Right cardiac atrium (tissue), 5 donors: ENCODE results near the gene IKBKE. TPM values are rescaled to one million over a fixed set of nuclear protein-coding genes. Genes with fewer than 3 reads are reported as not detected.

ENCODE experiments used
- ATAC-seq, 2 donors: fragments of 200-7000 bp; cut with Tn5 transposase; one replicate each; pipeline versions ENCODE4 v1.8.0 to v1.9.1; 2020; ENCODE audit warnings: moderate library complexity in 2 of 2, mild to moderate bottlenecking in 1 of 2
- DNase-seq, 3 donors: peaks; one replicate each; pipeline ENCODE4 v3.0.0-alpha.2; 2020
- H3K27ac ChIP-seq: one replicate; pipeline ENCODE4 v1.5.1; 2013; ENCODE audit warnings: mild to moderate bottlenecking, low read length, control low read depth, moderate library complexity
- H3K27me3 ChIP-seq: one replicate; pipeline ENCODE4 v1.6.1; 2013; ENCODE audit not compliant: control insufficient read depth, insufficient read depth
- H3K4me1 ChIP-seq: one replicate; pipeline ENCODE4 v1.6.1; 2013; ENCODE audit warnings: low read length; ENCODE audit not compliant: control insufficient read depth, insufficient read depth
- H3K4me3 ChIP-seq: one replicate; pipeline ENCODE4 v1.5.1; 2013; ENCODE audit warnings: low read length, control low read depth
- H3K9me3 ChIP-seq: one replicate; pipeline ENCODE4 v1.6.1; 2013; ENCODE audit warnings: low read length; ENCODE audit not compliant: control insufficient read depth
- whole genome bisulfite sequencing: extraction: QIAGEN DNeasy Blood & Tissue Kit; methylation state at CpG from one replicate; pipeline ENCODE4 v1.1.7; 2013; 5-methylcytosine and 5-hydroxymethylcytosine counted together
- intact Hi-C, 4 donors: fragments of 100-400 bp; cut with DNase I; formaldehyde crosslinking; loops; one replicate each; pipeline versions ENCODE4 v1.11.0 to v1.14.0; 2022 to 2023
- polyA plus RNA-seq: library from polyadenylated mRNA; stranded (reverse); fragments of 200-250 nt; gene quantifications from one replicate; pipeline ENCODE4 v1.2.3, GENCODE V29; 2013
- total RNA-seq, 4 donors: library from RNA; stranded (reverse); fragmentation: NEBNext Ultra II Directional; extraction: Animal tissue kit (Norgen Biotek cat#: 25700); gene quantifications; one replicate each; pipeline ENCODE4 v1.2.1, GENCODE V29; 2021
- donor health status: healthy with polysubstance abuse.
- donor health status: DM: no; HTN: yes; CAD: no.
- donor health status: DM: no; HTN: no; CAD: no.
- donor health status: DM: no; HTN: yes; CAD: no; lungs with severe emphysema.
- donor health status: DM: yes; HTN: yes; CAD: no.

Gene IKBKE
- total and polyA plus RNA-seq, 5 donors = 0.54 to 2.0 (median 1.4) TPM

DNA sequence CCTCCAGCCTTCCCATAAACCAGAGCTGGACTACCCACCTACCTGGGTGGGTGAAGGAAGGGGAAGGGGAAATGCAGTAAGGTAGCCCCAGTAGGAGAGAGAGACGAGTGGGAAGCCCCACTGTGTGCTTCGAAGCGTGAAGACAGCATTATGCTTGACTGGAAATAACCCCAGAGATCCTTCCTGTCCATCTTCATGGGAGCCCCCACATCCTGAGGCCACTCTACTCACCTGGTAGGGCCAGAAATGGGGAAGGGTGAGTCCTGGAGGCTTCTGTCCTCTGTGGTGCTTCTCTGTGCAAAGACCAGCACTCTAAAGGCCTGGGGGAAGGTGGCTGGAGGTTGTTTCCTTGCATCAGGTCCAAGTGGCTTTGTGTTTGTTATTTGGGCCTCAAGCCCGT lies 27.1 kb downstream of the IKBKE start:
- Histone ChIP-seq H3K9me3 (no peaks in the 10 kb centered on the region), H3K4me1 (peaks cover 23% of the 10 kb centered on the region), H3K27ac (no peak overlapping the region), H3K27me3 (no peaks in the 10 kb centered on the region), H3K4me3 (no peak overlapping the region)
- WGBS = 83% methylated on average over 4 of the region's 4 CpGs
- DNase-seq (no peak), ATAC-seq (no peak)
- intact Hi-C loops = no loop called here

- no peak for ATAC-seq
- Histone ChIP-seq H3K27me3 (no peaks in the 10 kb centered on the region), H3K9me3 (no peaks in the 10 kb centered on the region), H3K4me1 (peaks cover 23% of the 10 kb centered on the region), H3K4me3 (no peak overlapping the region), H3K27ac (no peak overlapping the region)
- WGBS = 80% methylated on average over 3 of the region's 3 CpGs
- no peak for DNase-seq
- intact Hi-C loops = no loop called here
These were observed 27.5 kb downstream of the IKBKE start for GRCh38 chr1:206497774-206498173.

GRCh38 chr1:206498685-206499084 lies 28.4 kb downstream of the IKBKE start:
- Histone ChIP-seq H3K9me3 (no peaks in the 10 kb centered on the region), H3K4me1 (peaks cover 24% of the 10 kb centered on the region), H3K27ac (no peak overlapping the region), H3K27me3 (no peaks in the 10 kb centered on the region), H3K4me3 (no peak overlapping the region)
- 87% methylated on average over 2 of the region's 2 CpGs for WGBS
- DNase-seq (no peak), ATAC-seq (no peak)
- intact Hi-C loops = no loop called here

GRCh38 chr1:206500046-206500445 lies 29.8 kb downstream of the IKBKE start:
- WGBS = 96% methylated on average over 3 of the region's 3 CpGs
- Histone ChIP-seq H3K27me3 (no peaks in the 10 kb centered on the region), H3K4me3 (no peak overlapping the region), H3K9me3 (no peaks in the 10 kb centered on the region), H3K27ac (no peak overlapping the region), H3K4me1 (peaks cover 30% of the 10 kb centered on the region)
- no peak for DNase-seq
- intact Hi-C loops = no loop called here
- no peak for ATAC-seq

DNA sequence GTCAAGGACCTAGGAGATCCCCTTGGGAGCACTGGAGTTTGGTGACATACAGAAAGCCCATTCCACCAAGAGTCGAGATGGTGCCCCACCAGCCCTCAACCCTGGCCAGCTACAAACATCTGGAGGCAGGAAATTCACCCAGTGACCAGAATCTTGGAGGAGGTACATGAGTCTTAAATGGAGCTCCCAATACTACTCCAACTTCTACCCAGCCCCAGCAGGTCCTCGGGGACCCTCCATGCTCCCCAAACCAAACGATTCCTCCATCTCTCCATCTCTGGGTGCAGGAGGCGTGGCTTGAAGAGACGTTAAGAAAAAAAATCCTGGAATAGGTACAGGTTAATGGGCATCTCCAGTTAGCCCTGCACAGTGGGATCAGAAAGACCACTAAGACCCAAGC lies 31.6 kb downstream of the IKBKE start:
- intact Hi-C loops = no loop called here
- WGBS = 81% methylated on average over 5 of the region's 5 CpGs
- H3K4me3 ChIP-seq = no peak overlapping the region

GRCh38 chr1:206502403-206502802 lies 32.1 kb downstream of the IKBKE start:
- Histone ChIP-seq H3K27me3 (no peaks in the 10 kb centered on the region), H3K4me3 (no peak overlapping the region), H3K27ac (no peak overlapping the region), H3K9me3 (no peaks in the 10 kb centered on the region), H3K4me1 (peaks cover 13% of the 10 kb centered on the region)
- WGBS = 98% methylated on average over 2 of the region's 2 CpGs
- no peak for ATAC-seq
- no peak for DNase-seq
- intact Hi-C loops = no loop called here

More for the DNA sequence above, 31.6 kb downstream of the IKBKE start:
- H3K27ac ChIP-seq = no peak overlapping the region
- H3K9me3 ChIP-seq = no peaks in the 10 kb centered on the region
- ATAC-seq (no peak), DNase-seq (no peak)
- peaks cover 14% of the 10 kb centered on the region for H3K4me1 ChIP-seq
- no peaks in the 10 kb centered on the region for H3K27me3 ChIP-seq

DNA sequence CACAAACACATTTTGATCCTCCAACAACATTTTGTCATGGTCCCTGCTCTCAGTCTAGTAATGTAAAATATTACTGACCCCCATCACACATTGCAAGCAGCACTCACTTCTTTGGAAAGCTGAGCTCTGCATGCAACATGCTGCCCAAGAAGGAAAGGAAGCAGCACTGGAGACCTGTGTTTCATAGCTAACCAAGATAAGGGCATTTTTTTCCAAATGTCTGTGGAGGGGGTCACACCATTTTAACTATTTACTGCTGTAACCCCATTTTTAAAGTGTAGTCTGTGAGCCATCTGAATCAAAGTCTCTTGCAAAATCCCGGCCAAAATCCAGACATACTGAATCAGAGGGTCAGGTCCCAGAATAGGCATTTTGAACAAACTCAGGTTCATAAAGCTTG lies 32.5 kb downstream of the IKBKE start:
- H3K4me3 ChIP-seq = no peak overlapping the region
- H3K9me3 ChIP-seq = no peaks in the 10 kb centered on the region
- no peaks in the 10 kb centered on the region for H3K27me3 ChIP-seq
- peaks cover 13% of the 10 kb centered on the region for H3K4me1 ChIP-seq
- WGBS = 87% methylated on average over 1 of the region's 1 CpG
- H3K27ac ChIP-seq = no peak overlapping the region
- DNase-seq = no peak
- intact Hi-C loops = no loop called here
- no peak for ATAC-seq

DNA sequence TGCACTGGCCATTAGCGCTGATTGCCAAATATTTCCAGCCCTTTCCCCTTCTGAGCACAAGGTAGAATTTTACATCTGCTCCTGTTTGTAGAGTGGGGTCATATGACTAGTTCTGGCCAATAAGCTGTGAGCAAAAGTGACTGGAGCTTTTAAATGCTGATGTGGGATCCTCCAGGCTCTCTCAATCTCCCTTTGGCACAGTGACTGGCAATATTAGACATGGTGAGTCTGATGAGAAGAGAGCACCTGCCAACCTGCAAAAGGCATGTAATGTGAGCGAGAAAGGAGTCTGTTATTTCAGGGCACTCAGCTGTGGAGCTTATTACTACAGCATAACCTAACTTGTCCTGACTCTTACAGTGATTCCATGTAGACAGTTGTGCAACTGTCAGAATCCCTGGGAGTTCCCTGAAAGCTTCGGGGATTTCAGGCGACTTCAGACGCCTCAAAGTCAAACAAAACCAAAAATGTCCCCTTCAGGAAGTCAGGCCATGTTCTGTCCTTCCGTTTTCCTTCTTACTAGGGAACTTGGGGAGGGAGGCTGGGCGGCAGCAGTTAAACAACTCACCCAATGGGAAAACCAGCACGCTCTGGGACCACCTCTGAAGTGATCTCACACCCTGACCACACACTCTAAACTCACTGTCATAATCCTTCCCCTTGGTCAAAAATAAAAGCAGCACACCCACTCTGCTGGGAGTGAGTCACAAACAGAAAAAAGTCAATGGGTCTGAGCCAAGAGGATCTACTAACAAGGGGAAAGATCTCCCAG lies 33.5 kb downstream of the IKBKE start:
- 52% methylated on average over 8 of the region's 8 CpGs for WGBS
- DNase-seq (peak in 2 of 3 donors; percentile 73 to 74), ATAC-seq (peak; percentile 27 to 75)
- no peaks in the 10 kb centered on the region for H3K27me3 ChIP-seq
- intact Hi-C loops = no loop called here
- H3K4me1 ChIP-seq = peaks cover 13% of the 10 kb centered on the region
- peak overlapping the region; percentile 60 for H3K27ac ChIP-seq
- no peak overlapping the region for H3K4me3 ChIP-seq
- H3K9me3 ChIP-seq = no peaks in the 10 kb centered on the region

DNA sequence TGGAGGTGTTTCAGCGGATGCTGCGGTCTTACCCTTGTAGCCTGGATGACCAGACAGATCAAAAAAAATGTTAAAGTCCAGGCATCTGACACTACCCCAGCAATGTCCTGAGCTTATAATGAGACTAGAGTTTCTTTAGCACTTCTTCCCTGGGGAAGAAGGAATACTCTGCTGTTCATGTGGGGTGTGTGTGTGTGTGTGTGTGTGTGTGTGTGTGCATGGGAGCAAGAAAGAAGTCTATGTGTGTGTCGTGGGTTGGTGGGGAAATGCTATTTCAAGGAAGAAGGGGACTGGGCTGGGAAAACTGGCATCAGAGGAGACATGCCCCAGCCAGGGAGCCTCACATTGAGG lies 34.1 kb downstream of the IKBKE start:
- no peak overlapping the region for H3K27ac ChIP-seq
- 20% methylated on average over 3 of the region's 3 CpGs for WGBS
- H3K4me3 ChIP-seq = no peak overlapping the region
- no peaks in the 10 kb centered on the region for H3K9me3 ChIP-seq
- peaks cover 13% of the 10 kb centered on the region for H3K4me1 ChIP-seq
- intact Hi-C loops = no loop called here
- DNase-seq (no peak), ATAC-seq (no peak)
- no peaks in the 10 kb centered on the region for H3K27me3 ChIP-seq

- H3K27ac ChIP-seq = no peak overlapping the region
- no peaks in the 10 kb centered on the region for H3K9me3 ChIP-seq
- no peak overlapping the region for H3K4me3 ChIP-seq
- peaks cover 13% of the 10 kb centered on the region for H3K4me1 ChIP-seq
- DNase-seq (no peak), ATAC-seq (no peak)
- no peaks in the 10 kb centered on the region for H3K27me3 ChIP-seq
- 79% methylated on average over 10 of the region's 10 CpGs for WGBS
- intact Hi-C loops = loop anchor here in 1 of 4 donors (5.0 kb wide), 1 partner anchor 36 kb away; no protein-coding TSS in a partner anchor
These were observed 35.6 kb downstream of the IKBKE start for GRCh38 chr1:206505702-206506355.

DNA sequence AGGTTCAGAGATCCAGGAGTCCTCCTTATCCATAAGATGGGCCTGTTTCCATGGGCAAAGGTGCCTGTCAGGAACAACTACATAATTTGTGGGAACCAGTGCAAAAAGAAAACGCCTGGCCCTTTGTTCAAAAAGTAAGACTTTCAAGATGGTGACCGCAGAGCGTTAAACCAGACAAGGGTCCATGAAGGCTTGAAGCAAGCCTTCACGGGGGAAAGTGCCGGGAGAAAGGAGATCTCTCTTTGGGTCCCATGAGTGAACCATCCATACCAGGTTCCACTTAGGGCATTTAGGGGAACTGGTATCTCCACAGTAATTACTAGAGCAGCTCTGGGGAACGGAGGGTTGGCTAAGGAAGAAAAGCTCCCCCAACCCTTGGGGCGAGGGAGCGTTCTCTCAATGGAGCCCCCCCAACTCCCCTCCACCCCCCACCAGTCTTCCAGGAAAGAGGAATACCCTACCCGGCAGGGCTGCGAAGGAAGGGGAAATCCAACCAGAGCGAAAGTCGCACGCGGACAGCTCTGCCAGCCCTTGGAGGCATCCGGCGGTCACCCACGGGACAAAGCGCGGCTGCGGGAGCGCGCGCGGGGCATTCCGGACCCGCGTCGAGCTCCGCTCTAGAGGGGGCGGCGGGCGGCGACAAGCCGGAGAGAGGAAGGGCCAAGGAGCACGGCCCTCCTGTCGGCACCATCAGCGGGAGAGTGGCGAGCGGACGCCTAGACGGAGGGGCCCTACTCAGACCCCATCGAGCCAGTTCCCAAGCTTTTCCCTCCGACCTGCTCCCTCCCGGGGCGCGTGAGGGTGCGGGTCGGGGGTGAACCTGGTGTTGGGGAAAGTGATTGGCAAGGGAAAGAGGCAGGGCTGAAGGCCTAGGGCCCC lies 36.4 kb downstream of the IKBKE start:
- Histone ChIP-seq H3K27ac (no peak overlapping the region), H3K4me1 (peaks cover 9% of the 10 kb centered on the region), H3K4me3 (peak overlapping the region; percentile 73), H3K27me3 (no peaks in the 10 kb centered on the region), H3K9me3 (no peaks in the 10 kb centered on the region)
- intact Hi-C loops = loop anchor here in 1 of 4 donors (5.0 kb wide), 1 partner anchor 36 kb away; no protein-coding TSS in a partner anchor
- DNase-seq (peak in 1 of 3 donors; percentile 70), ATAC-seq (peak; percentile 11 to 35)
- WGBS = 16% methylated on average over 48 of the region's 48 CpGs
